MM.1S (cell line): Measurements from ENCODE around the gene PRKCZ.

Source experiments
- EZH2 ChIP-seq: fragments of 300-600 bp; sonication (generic); optimal IDR thresholded peaks from 2 replicates; pipeline ENCODE3; 2017; ENCODE audit warnings: low read depth, mild to moderate bottlenecking, antibody characterized with exemption, low read length, mixed read lengths
- TF ChIP-seq, protein P1 (sequence below): fragments of 300-600 bp; sonication (generic); IDR thresholded peaks from 2 replicates; pipeline ENCODE4 v1.5.1; 2016; ENCODE audit warnings: antibody characterized with exemption, low read length, mixed read lengths

DNA sequence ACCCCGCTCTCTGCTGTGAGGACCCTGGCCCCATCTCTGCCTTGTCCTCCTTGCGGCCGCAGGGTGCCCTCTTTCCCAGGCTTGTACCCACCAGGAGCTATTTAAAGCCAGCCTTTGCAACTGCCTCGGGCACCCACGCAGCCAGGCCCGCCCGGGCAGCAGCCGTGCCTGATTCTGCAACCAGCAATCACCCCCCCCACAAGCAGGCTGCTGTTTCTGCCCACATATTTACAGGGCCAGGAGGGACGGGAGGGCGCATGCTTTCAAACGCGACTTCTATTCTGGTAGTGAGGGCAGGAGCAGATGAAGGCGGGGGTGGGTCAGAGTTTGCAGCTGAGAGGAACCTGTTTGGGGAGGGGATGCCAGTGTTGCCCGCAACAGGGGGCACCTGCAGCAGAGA, 17.5 kb upstream of the PRKCZ start:
- TF ChIP-seq, protein P1, sequence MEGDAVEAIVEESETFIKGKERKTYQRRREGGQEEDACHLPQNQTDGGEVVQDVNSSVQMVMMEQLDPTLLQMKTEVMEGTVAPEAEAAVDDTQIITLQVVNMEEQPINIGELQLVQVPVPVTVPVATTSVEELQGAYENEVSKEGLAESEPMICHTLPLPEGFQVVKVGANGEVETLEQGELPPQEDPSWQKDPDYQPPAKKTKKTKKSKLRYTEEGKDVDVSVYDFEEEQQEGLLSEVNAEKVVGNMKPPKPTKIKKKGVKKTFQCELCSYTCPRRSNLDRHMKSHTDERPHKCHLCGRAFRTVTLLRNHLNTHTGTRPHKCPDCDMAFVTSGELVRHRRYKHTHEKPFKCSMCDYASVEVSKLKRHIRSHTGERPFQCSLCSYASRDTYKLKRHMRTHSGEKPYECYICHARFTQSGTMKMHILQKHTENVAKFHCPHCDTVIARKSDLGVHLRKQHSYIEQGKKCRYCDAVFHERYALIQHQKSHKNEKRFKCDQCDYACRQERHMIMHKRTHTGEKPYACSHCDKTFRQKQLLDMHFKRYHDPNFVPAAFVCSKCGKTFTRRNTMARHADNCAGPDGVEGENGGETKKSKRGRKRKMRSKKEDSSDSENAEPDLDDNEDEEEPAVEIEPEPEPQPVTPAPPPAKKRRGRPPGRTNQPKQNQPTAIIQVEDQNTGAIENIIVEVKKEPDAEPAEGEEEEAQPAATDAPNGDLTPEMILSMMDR: no peak
- TF ChIP-seq EZH2: no peak
